ENCODE data around the gene CSAD.
"Not testable (repeated sequence)": the region's sequence is repeated elsewhere in the genome, so short reads cannot be mapped to it uniquely, and the experiment has no call there.

Gene CSAD

DNA sequence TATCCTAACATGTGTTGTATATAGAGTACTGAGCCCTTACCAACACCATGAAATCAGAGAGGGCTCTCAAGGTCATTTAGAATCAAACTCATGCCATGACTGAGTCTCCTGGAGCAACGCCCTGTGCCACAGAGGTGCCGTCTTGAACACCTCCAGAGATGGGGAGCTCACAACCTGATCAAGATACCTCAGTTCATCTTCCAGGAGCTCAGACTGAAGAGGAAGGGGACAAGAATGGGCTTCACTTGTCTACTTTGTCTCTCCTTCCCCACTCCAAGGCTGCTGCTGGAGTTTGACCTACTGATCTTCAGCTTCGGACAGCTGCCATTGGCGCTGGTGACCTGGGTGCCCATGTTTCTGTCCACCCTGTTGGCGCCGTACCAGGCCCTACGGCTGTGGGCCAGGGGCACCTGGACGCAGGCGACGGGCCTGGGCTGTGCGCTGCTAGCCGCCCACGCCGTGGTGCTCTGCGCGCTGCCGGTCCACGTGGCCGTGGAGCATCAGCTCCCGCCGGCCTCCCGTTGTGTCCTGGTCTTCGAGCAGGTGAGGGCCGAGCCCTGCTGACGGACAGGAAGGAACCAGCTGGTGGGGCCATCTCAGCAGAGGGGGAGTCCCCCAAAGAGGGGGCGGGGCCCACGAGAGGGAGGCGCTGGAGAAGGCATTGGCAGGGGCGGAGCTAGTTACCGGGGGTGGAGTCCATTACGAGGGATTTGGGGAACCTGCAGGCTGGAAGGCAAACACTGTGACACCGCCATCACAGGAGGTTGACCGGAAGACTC, 65.4 kb downstream of the CSAD start:
- no peak overlapping the region for H3K4me3 ChIP-seq
- H3K4me2 ChIP-seq: no peak overlapping the region
- no peak overlapping the region for H3K27ac ChIP-seq
- no peaks in the 10 kb centered on the region for H3K4me1 ChIP-seq
- no peaks in the 10 kb centered on the region for H3K36me3 ChIP-seq
- no peaks in the 10 kb centered on the region for H3K9me3 ChIP-seq
- no peak overlapping the region for H3K9ac ChIP-seq
- H3K27me3 ChIP-seq: no peaks in the 10 kb centered on the region
- H4K20me1 ChIP-seq: no peaks in the 10 kb centered on the region
- no peak for TF ChIP-seq Cebpa-rat (IDR thresholded peaks at IDR 0.05)

GRCh38 chr12:53113951-53114350, 66.8 kb downstream of the CSAD start:
- TF ChIP-seq Cebpa-rat (IDR thresholded peaks at IDR 0.05): no peak
- Histone ChIP-seq H3K9me3 (no peaks in the 10 kb centered on the region; the same call in 1 of the 2 replicates), H3K36me3 (no peaks in the 10 kb centered on the region), H3K4me2 (no peak overlapping the region), H3K27ac (no peak overlapping the region), H3K27me3 (no peaks in the 10 kb centered on the region), H3K4me3 (no peak overlapping the region), H3K4me1 (no peaks in the 10 kb centered on the region), H4K20me1 (no peaks in the 10 kb centered on the region), H3K9ac (no peak overlapping the region)

- no peaks in the 10 kb centered on the region for H3K36me3 ChIP-seq
- H4K20me1 ChIP-seq: no peaks in the 10 kb centered on the region
- no peak overlapping the region for H3K4me2 ChIP-seq
- no peak overlapping the region for H3K4me3 ChIP-seq
- H3K4me1 ChIP-seq: no peaks in the 10 kb centered on the region
- no peak for TF ChIP-seq Cebpa-rat (IDR thresholded peaks at IDR 0.05)
- H3K9me3 ChIP-seq: no peaks in the 10 kb centered on the region; the same call in 1 of the 2 replicates
- no peak overlapping the region for H3K9ac ChIP-seq
- no peaks in the 10 kb centered on the region for H3K27me3 ChIP-seq
- no peak overlapping the region for H3K27ac ChIP-seq
These were observed 67.5 kb downstream of the CSAD start for GRCh38 chr12:53113136-53113705.

- H3K27me3 ChIP-seq, H3K36me3 ChIP-seq, H3K4me1 ChIP-seq, H3K9ac ChIP-seq, H3K9me3 ChIP-seq, H3K27ac ChIP-seq, H3K4me2 ChIP-seq, H3K4me3 ChIP-seq, H4K20me1 ChIP-seq: not testable (repeated sequence)
These were observed 68.3 kb downstream of the CSAD start for GRCh38 chr12:53112431-53112830.

All from BLaER1 (cell line).